CD4-positive, alpha-beta T cell treated with Interferon gamma for 1 hour (primary cell): ENCODE results near the gene TMPRSS3.
A peak's percentile ranks its signal among the peaks of the same experiment; 100 is the strongest.

ENCODE experiments used
- DNase-seq: peaks from one replicate; pipeline ENCODE4 v3.0.0-alpha.2; 2020

TMPRSS3 gene

GRCh38 chr21:42395905-42396651 is at the start of gene TMPRSS3:
Gene TMPRSS3 (minus strand): TSS chr21:42396052. CDS start chr21:42395417, 635 bp downstream.
- no peak for DNase-seq

- no peak for DNase-seq
Observed at GRCh38 chr21:42445311-42445710, 49.5 kb upstream of the TMPRSS3 start.

GRCh38 chr21:42444745-42445059 is 48.9 kb upstream of the TMPRSS3 start:
- no peak for DNase-seq

GRCh38 chr21:42443876-42444744 is 48.3 kb upstream of the TMPRSS3 start:
- DNase-seq: no peak

DNA sequence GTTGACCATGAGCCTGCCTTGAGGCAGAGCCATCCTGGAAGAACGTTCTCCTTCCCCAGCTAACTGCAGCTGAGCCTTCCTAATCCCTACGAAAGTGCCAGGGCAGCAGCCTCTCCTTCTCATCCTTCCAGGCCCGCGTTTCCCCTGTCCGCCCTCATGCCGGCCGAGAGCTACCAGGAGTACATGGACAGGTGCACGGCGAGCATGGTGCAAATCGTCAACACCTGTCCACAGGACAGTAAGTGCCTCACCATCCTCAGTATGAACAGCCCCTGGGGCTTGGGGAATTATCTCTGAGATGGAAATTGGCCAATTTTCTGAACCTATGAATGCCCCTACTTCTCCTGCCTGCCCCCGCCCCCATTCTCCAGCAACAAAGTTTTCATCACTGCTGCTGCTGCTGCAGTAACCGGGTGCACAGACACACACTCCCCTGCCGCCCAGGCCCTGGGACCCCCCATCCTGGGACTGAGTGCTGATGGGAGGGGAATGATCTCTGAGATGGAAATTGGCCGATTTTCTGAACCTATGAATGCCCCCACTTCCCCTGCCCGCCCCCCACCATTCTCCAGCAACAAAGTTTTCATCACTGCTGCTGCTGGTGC is 47.4 kb upstream of the TMPRSS3 start:
- no peak for DNase-seq

- DNase-seq: no peak
Observed at GRCh38 chr21:42441963-42442362, 46.1 kb upstream of the TMPRSS3 start.

- DNase-seq: no peak
Observed at GRCh38 chr21:42440187-42440792, 44.4 kb upstream of the TMPRSS3 start.

DNA sequence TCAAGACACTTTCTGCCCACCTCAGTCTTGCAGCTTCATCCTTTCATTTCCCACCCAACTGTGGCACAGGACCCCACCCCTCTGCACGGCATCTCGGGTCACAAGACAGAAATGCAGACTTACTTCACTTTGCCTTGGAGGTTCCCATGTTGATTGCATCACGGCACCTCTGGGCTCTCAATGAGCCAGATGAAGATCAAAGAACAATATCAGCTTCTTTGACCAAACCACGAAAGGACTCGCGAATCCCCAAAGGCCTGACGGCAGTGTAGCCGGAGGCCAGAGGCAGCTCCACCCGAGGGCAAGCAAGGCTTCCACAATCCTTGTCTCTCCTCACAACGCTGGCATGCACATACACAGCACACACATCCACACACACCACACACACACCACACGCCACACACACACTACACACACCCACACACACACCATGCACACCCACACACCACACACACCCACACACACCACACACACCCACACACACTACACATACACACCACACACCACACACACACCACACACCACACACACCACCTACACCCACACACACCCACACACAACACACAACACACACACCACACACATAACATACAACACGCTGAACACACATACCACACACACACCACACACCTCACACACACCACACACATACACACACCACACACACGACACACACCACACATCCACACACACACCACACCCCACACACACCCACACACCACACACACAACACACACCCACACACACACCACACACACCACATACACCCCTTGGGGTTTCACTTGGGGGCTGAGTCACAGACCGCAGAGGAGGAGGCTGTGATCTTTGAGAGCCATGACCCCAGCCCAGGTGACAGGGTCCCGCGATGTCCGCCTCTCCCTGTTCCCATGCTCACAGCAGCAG is 43.7 kb upstream of the TMPRSS3 start:
- DNase-seq: peak; percentile 15

- no peak for DNase-seq
Observed at GRCh38 chr21:42438316-42439205, 42.7 kb upstream of the TMPRSS3 start.

DNA sequence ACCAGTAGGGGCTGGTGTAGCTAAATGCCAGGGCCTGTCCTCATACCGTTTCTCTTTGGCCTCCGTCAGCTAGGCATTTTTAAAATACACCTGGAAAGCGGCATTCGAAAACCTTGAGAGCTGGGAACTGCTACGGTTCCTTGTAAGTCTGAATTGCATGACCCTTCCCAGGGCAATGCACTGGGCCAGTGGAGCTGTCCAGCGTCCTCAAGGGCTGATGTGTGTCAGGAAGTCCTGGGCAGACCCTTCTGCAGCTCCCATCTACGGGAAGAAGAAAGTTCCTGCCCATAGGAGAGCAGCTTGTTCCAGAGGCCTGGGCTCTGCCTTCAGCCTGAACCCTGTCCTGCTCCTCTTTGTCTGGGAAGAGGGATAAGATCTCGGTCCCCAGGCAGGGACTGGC is 41.9 kb upstream of the TMPRSS3 start:
- no peak for DNase-seq

- DNase-seq: no peak
Observed at GRCh38 chr21:42436914-42437313, 41.1 kb upstream of the TMPRSS3 start.

- DNase-seq: no peak
Observed at GRCh38 chr21:42435833-42436232, 40.0 kb upstream of the TMPRSS3 start.

GRCh38 chr21:42435401-42435800 is 39.5 kb upstream of the TMPRSS3 start:
- DNase-seq: no peak

- no peak for DNase-seq
Observed at GRCh38 chr21:42434884-42435283, 39.0 kb upstream of the TMPRSS3 start.

GRCh38 chr21:42433946-42434551 is 38.2 kb upstream of the TMPRSS3 start:
- DNase-seq: no peak

DNA sequence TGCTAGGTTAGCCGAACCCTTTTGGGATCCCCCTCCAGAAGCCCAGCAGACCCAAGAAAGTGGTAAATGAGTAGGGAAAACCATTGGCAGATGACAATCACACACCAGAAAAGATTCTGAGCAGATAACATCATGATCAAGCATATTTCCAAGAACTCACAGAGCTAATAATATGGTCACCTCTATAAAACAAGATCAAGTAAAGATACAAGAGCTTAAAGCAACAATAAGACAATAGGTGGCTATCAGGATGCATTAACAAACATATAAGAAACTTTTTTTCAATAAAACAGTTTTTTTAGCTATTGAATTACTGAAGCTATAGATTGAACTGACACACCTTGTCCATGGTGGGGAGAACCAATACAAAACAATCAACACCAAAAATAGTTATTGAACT is 36.8 kb upstream of the TMPRSS3 start:
- DNase-seq: no peak

DNA sequence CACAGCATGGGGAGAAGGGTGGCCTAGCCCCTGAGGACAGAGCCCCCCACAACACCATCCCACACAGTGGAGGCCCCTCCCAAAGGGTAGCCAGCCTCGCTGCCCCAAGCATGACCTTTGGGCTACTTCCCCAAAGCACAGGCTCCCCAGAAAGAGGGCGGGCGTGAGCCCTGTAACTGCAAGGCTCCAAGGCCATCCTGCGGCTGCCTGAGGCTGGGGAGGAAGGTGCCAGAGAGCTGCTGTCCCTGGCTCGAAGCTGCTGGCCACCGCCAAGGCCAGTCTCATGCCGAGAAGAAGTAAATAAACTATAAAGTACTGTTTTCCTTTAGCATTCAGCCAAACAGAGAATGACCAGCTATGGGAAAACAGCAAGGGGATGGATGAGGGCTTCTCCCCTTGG is 35.3 kb upstream of the TMPRSS3 start:
- DNase-seq: no peak

- no peak for DNase-seq
Observed at GRCh38 chr21:42430521-42430920, 34.7 kb upstream of the TMPRSS3 start.

- no peak for DNase-seq
Observed at GRCh38 chr21:42429856-42430255, 34.0 kb upstream of the TMPRSS3 start.

DNA sequence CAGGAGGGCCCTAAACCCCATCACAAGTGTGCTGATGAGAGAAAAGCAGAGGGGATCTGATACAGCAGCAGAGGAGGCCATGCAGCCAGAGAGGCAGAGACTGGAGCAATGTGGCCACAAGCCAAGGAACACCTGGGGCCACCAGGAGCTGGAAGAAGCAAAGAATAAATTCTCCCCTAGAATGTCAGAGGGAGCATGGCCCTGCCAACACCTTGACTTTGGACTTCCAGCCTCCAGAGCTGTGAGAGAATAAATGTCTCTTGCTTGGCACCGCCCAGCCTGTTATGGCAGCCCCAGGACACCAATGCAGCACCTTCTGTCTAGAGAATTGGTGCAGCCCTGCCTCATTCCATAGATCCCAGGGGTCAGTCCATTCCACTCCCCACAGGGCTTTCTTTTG is 33.2 kb upstream of the TMPRSS3 start:
- no peak for DNase-seq
